Loucy (cell line): Measurements from ENCODE around the gene FEN1.

ENCODE experiments used
- EZH2phosphoT487 ChIP-seq: fragments of 200-600 bp; IDR thresholded peaks from 2 replicates; pipeline ENCODE4 v1.6.1; 2018; ENCODE audit warnings: antibody characterized with exemption, mild to moderate bottlenecking, moderate library complexity, borderline replicate concordance
- TF ChIP-seq, protein P1 (sequence below): fragments of 200-600 bp; sonication (generic); conservative IDR thresholded peaks from 2 replicates; pipeline ENCODE4 v1.5.1; 2014; ENCODE audit warnings: mild to moderate bottlenecking, antibody characterized with exemption, low read length

DNA sequence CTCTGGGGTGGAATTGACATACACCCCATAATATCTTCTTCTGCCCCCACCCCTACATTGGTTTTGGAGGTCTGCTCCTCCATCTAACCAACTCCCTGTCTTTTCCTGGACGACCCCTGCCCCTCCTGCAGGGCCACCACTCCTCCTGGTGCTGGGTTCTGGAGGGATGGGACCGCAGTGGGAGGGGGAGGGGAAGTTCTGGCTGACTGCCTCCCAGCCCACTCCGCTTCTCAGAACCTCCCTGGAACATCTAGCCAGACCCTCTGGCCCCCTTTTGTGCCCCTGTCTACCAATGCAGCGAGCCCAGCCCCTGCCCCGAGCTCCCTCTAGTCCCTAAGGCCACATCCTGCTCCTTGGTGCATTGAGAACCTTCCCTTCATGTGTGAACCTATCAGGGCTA, 39.0 kb upstream of the FEN1 start:
- TF ChIP-seq, protein P1, sequence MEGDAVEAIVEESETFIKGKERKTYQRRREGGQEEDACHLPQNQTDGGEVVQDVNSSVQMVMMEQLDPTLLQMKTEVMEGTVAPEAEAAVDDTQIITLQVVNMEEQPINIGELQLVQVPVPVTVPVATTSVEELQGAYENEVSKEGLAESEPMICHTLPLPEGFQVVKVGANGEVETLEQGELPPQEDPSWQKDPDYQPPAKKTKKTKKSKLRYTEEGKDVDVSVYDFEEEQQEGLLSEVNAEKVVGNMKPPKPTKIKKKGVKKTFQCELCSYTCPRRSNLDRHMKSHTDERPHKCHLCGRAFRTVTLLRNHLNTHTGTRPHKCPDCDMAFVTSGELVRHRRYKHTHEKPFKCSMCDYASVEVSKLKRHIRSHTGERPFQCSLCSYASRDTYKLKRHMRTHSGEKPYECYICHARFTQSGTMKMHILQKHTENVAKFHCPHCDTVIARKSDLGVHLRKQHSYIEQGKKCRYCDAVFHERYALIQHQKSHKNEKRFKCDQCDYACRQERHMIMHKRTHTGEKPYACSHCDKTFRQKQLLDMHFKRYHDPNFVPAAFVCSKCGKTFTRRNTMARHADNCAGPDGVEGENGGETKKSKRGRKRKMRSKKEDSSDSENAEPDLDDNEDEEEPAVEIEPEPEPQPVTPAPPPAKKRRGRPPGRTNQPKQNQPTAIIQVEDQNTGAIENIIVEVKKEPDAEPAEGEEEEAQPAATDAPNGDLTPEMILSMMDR: no peak
- no peak for TF ChIP-seq EZH2phosphoT487
